HL-60 (cell line): ENCODE data around the gene HIRA.

Experiments used
- CTCF ChIP-seq: IDR thresholded peaks from one replicate; pipeline ENCODE4 v1.5.1; 2011; ENCODE audit warnings: low read length, control low read depth, inconsistent platforms; ENCODE audit not compliant: insufficient read depth
- GABPA ChIP-seq: IDR thresholded peaks from 2 replicates; pipeline ENCODE4 v1.6.1; 2012; ENCODE audit warnings: low read depth
- POLR2AphosphoS5 ChIP-seq: IDR thresholded peaks from 2 replicates; pipeline ENCODE4 v1.6.1; 2012; ENCODE audit warnings: low read depth
- REST ChIP-seq: IDR thresholded peaks from 2 replicates; pipeline ENCODE4 v1.6.1; 2012; ENCODE audit warnings: low read depth; ENCODE audit not compliant: insufficient replicate concordance
- SPI1 ChIP-seq: IDR thresholded peaks from 2 replicates; pipeline ENCODE4 v1.6.1; 2012; ENCODE audit warnings: low read depth, mild to moderate bottlenecking, borderline replicate concordance

GRCh38 chr22:19448739-19449421 lies 17.3 kb upstream of the HIRA start:
- no peak for TF ChIP-seq CTCF
- no peak for TF ChIP-seq POLR2AphosphoS5
- no peak for TF ChIP-seq REST
- TF ChIP-seq GABPA: no peak
- TF ChIP-seq SPI1: no peak
